NCI-H2227 (cell line): ENCODE results near the gene NSG1.
"Not testable (repeated sequence)": the region's sequence is repeated elsewhere in the genome, so short reads cannot be mapped to it uniquely, and the experiment has no call there.

Experiments
- DNase-seq: peaks from one replicate; lab custom pipeline; 2025; ENCODE audit not compliant: unreplicated experiment; lab: John Stamatoyannopoulos, UW

The NSG1 gene

GRCh38 chr4:4465238-4465637 is 78.3 kb downstream of the NSG1 start:
- DNase-seq: not testable (repeated sequence)
